Measurements from ENCODE around the gene NXPH4. TPM values are rescaled to one million over a fixed set of nuclear protein-coding genes. Genes with fewer than 3 reads are reported as not detected.

The NXPH4 gene
- total and polyA plus RNA-seq, 7 experiments from 2014 or later, result 0.31 TPM; not detected in 6

DNA sequence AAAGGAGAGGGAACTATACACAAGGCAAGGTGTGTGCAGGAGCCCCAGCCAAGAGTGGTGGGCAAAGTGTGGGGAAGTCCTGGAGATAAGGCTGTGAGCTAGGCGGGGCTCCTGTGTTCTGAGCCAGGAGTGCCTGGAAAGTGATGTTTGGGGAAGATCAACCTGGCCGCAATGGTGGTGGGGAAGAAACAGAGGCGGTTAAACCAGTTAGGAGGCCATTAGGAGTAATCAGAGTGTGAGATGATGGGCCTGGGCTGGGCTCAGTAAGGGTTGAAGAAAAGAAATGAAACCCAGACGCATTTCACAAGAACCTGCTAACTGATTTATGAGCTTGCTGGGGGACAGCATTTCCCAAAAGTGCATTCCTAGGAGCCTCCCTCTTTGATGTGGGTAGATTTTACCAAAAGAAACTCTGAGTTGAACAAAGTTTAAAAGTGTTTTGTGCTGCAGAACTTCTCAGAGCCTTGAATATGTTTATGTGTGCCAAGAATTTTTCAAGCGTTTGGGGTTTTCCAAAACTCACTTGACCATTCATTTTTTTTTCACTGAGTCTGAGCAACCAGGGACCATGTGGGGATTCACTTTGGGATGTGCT, 34.9 kb upstream of the NXPH4 start:
- ChIA-PET POLR2A (interaction anchor here (1.3 kb wide), 1 partner anchor 53 kb away, joined by 3 read pairs; the partner anchor contains the start of gene LRP1), CTCF (interaction anchor here (0.5 to 8.3 kb wide), 8 partner anchors 51 to 1125 kb away, joined by 3 to 162 read pairs (median 4); partner anchors contain the start of gene LRP1)
- Mint-ChIP-seq H3K4me3 (no peak overlapping the region), H3K27ac (no peak overlapping the region), H3K27me3 (peaks cover 0 to 2% (median 0%) of the 10 kb centered on the region in 5 donors), H3K36me3 (peaks cover 0 to 4% (median 0%) of the 10 kb centered on the region in 5 donors), H3K9me3 (no peaks in the 10 kb centered on the region), H3K4me1 (peaks cover 2 to 10% (median 6%) of the 10 kb centered on the region in 7 donors)
- no peak for ATAC-seq
- intact Hi-C loops (cut with micrococcal nuclease), result loop anchor here in 1 of 2 donors (2.0 to 10.0 kb wide), 2 partner anchors 175 to 427 kb away; partner anchors contain the start of genes PRIM1 and ZBTB39
- Histone ChIP-seq H3K9me3 (ENCODE audit: control insufficient read depth in 2 of 3, low read length in 3 of 3) (no peaks in the 10 kb centered on the region), H3K4me3 (ENCODE audit: low read length) (no peak overlapping the region), H3K27ac (ENCODE audit: low read depth, low read length) (no peak overlapping the region), H3K36me3 (ENCODE audit: control insufficient read depth in 2 of 3, insufficient read depth in 3 of 3, low read length in 3 of 3) (no peaks in the 10 kb centered on the region), H3K4me1 (ENCODE audit: control insufficient read depth in 2 of 2, insufficient read depth in 2 of 2, low read length in 2 of 2) (no peaks in the 10 kb centered on the region), H3K27me3 (ENCODE audit: control insufficient read depth in 2 of 2, insufficient read depth in 2 of 2, low read length in 2 of 2) (no peaks in the 10 kb centered on the region)
- DNase-seq, result no peak

DNA sequence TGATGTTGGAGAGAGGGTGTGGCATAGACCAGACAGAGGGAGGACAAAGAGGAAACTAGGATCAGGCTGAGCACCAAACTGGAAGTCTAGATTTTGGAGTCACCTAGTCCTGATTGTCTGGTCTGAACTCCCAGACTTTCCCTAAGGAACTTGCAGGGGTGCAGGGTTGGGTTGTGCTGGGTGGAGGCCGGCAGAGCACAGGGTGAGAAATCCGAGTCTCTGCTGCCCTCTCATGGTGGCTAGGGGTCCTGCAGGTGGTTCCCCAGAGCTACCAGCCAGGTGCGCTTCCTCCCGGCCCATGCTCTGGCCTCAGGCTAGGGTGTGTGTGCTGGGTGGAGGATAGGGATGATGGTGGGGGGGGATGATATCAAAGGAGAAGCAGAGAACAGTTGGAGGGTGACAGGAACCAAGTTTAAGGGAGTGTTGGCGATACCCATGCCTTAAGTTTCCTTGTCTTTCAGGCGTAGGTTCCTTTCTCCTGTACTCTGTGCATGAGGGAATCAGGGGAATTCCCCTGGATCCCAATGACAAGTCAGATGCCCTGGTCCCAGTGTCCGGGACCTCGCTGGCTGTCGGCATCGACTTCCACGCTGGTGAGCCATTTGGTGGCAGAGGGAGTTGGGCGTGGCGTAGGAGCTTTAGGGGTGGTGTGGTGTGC, 33.5 kb upstream of the NXPH4 start:
- POLR2A ChIA-PET, result interaction anchor here (0.6 to 1.5 kb wide), 8 partner anchors 52 to 1467 kb away, joined by 3 to 6 read pairs (median 3); partner anchors contain the start of genes BLOC1S1, LRP1 and STAT6
- H3K27me3 Mint-ChIP-seq, result peaks cover 0 to 2% (median 0%) of the 10 kb centered on the region in 5 donors
- H3K4me3 ChIP-seq (ENCODE audit: low read length), result no peak overlapping the region
- intact Hi-C loops (cut with micrococcal nuclease), result loop anchor here (1.0 to 10.0 kb wide), 6 partner anchors 59 to 428 kb away; partner anchors contain the start of genes PRIM1 (in 1 of the 2) and ZBTB39 (in 1 of the 2)
- DNase-seq, result peak; percentile 54 to 85 (median 73)
- H3K9me3 Mint-ChIP-seq, result no peaks in the 10 kb centered on the region
- no peaks in the 10 kb centered on the region for H3K36me3 ChIP-seq (ENCODE audit: control insufficient read depth in 2 of 3, insufficient read depth in 3 of 3, low read length in 3 of 3)
- H3K4me1 ChIP-seq (ENCODE audit: control insufficient read depth in 2 of 2, insufficient read depth in 2 of 2, low read length in 2 of 2), result no peaks in the 10 kb centered on the region
- CTCF ChIA-PET, result interaction anchor here (0.5 to 8.3 kb wide), 11 partner anchors 23 to 151 kb away, joined by 3 to 162 read pairs (median 5); partner anchors contain the start of genes LRP1 and STAT6
- H3K27me3 ChIP-seq (ENCODE audit: control insufficient read depth in 2 of 2, insufficient read depth in 2 of 2, low read length in 2 of 2), result no peaks in the 10 kb centered on the region
- H3K36me3 Mint-ChIP-seq, result peaks cover 0 to 11% (median 0%) of the 10 kb centered on the region in 5 donors
- H3K27ac ChIP-seq (ENCODE audit: low read depth, low read length), result no peak overlapping the region
- no peak overlapping the region for H3K4me3 Mint-ChIP-seq
- H3K9me3 ChIP-seq (ENCODE audit: control insufficient read depth in 2 of 3, low read length in 3 of 3), result no peaks in the 10 kb centered on the region
- peaks cover 2 to 10% (median 6%) of the 10 kb centered on the region in 7 donors for H3K4me1 Mint-ChIP-seq
- H3K27ac Mint-ChIP-seq, result peak overlapping the region in 1 of 9 donors; percentile 24
- ATAC-seq, result peak; percentile 95

DNA sequence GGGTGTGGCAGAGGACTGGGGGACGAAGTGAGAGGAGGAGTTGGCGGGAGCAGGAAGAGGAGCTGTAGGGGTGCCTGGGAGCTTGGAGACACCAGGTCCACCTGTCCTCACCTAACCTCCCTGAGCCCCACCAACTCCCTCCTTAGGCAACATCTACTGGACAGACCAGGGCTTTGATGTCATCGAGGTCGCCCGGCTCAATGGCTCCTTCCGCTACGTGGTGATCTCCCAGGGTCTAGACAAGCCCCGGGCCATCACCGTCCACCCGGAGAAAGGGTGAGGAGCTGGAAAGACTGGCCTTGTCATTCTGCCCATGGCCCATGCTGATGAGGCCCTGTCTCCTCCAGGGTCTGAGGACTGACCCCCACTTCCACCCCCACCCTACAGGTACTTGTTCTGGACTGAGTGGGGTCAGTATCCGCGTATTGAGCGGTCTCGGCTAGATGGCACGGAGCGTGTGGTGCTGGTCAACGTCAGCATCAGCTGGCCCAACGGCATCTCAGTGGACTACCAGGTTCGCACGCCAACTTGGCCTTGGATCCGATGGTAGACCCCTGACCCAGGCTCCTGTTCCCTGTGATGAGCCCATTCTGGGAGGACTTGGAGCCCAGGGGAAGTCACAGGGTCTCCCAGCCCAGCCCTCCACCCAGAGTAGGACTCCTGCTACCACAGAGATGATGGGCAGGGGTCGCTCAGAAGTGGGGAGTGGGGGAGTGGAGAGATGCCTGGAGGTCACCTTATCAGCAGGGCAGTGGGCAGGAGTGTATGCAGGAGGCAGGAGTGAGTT, 32.5 kb upstream of the NXPH4 start:
- Histone ChIP-seq H3K36me3 (ENCODE audit: control insufficient read depth in 2 of 3, insufficient read depth in 3 of 3, low read length in 3 of 3) (no peaks in the 10 kb centered on the region), H3K27ac (ENCODE audit: low read depth, low read length) (no peak overlapping the region), H3K4me3 (ENCODE audit: low read length) (no peak overlapping the region), H3K4me1 (ENCODE audit: control insufficient read depth in 2 of 2, insufficient read depth in 2 of 2, low read length in 2 of 2) (no peaks in the 10 kb centered on the region), H3K27me3 (ENCODE audit: control insufficient read depth in 2 of 2, insufficient read depth in 2 of 2, low read length in 2 of 2) (no peaks in the 10 kb centered on the region), H3K9me3 (ENCODE audit: control insufficient read depth in 2 of 3, low read length in 3 of 3) (no peaks in the 10 kb centered on the region)
- no peaks in the 10 kb centered on the region for H3K9me3 Mint-ChIP-seq
- POLR2A ChIA-PET, result interaction anchor here (0.9 kb wide), 1 partner anchor 60 kb away, joined by 3 read pairs; no protein-coding TSS in a partner anchor
- ATAC-seq (no peak), DNase-seq (no peak)
- peaks cover 0 to 11% (median 0%) of the 10 kb centered on the region in 5 donors for H3K36me3 Mint-ChIP-seq
- intact Hi-C loops (cut with micrococcal nuclease), result loop anchor here (1.0 to 10.0 kb wide), 6 partner anchors 60 to 429 kb away; partner anchors contain the start of genes PRIM1 (in 1 of the 2) and ZBTB39 (in 1 of the 2)
- peak overlapping the region in 1 of 9 donors; percentile 38 for H3K27ac Mint-ChIP-seq
- peaks cover 2 to 10% (median 6%) of the 10 kb centered on the region in 7 donors for H3K4me1 Mint-ChIP-seq
- peaks cover 0 to 2% (median 0%) of the 10 kb centered on the region in 5 donors for H3K27me3 Mint-ChIP-seq
- CTCF ChIA-PET, result interaction anchor here (0.5 to 8.3 kb wide), 6 partner anchors 60 to 683 kb away, joined by 3 to 162 read pairs (median 4); partner anchors contain the start of genes LRP1 and STAT6
- no peak overlapping the region for H3K4me3 Mint-ChIP-seq

DNA sequence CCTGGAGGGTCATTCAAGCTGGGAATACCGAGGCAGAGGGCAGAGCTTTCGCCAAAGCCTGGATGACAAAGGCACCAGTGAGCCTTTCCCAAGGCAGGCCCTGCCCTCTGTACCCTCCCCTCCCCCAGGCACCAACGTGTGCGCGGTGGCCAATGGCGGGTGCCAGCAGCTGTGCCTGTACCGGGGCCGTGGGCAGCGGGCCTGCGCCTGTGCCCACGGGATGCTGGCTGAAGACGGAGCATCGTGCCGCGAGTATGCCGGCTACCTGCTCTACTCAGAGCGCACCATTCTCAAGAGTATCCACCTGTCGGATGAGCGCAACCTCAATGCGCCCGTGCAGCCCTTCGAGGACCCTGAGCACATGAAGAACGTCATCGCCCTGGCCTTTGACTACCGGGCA, 31.2 kb upstream of the NXPH4 start:
- POLR2A ChIA-PET, result no interaction called here
- ATAC-seq (no peak), DNase-seq (no peak)
- no peak overlapping the region for H3K4me3 Mint-ChIP-seq
- CTCF ChIA-PET, result interaction anchor here (1.6 to 8.3 kb wide), 2 partner anchors 61 to 116 kb away, joined by 3 to 162 read pairs; partner anchors contain the start of gene LRP1
- no peak overlapping the region for H3K27ac ChIP-seq (ENCODE audit: low read depth, low read length)
- peaks cover 0 to 8% (median 0%) of the 10 kb centered on the region in 5 donors for H3K36me3 Mint-ChIP-seq
- H3K9me3 Mint-ChIP-seq, result no peaks in the 10 kb centered on the region
- intact Hi-C loops (cut with micrococcal nuclease), result loop anchor here in 1 of 2 donors (10.0 kb wide), 1 partner anchor 431 kb away; the partner anchor contains the start of gene PRIM1
- peaks cover 2 to 10% (median 6%) of the 10 kb centered on the region in 7 donors for H3K4me1 Mint-ChIP-seq
- no peaks in the 10 kb centered on the region for H3K9me3 ChIP-seq (ENCODE audit: control insufficient read depth in 2 of 3, low read length in 3 of 3)
- no peaks in the 10 kb centered on the region for H3K27me3 ChIP-seq (ENCODE audit: control insufficient read depth in 2 of 2, insufficient read depth in 2 of 2, low read length in 2 of 2)
- H3K36me3 ChIP-seq (ENCODE audit: control insufficient read depth in 2 of 3, insufficient read depth in 3 of 3, low read length in 3 of 3), result no peaks in the 10 kb centered on the region
- H3K4me3 ChIP-seq (ENCODE audit: low read length), result no peak overlapping the region
- H3K27ac Mint-ChIP-seq, result no peak overlapping the region
- peaks cover 0 to 2% (median 0%) of the 10 kb centered on the region in 5 donors for H3K27me3 Mint-ChIP-seq
- H3K4me1 ChIP-seq (ENCODE audit: control insufficient read depth in 2 of 2, insufficient read depth in 2 of 2, low read length in 2 of 2), result no peaks in the 10 kb centered on the region

DNA sequence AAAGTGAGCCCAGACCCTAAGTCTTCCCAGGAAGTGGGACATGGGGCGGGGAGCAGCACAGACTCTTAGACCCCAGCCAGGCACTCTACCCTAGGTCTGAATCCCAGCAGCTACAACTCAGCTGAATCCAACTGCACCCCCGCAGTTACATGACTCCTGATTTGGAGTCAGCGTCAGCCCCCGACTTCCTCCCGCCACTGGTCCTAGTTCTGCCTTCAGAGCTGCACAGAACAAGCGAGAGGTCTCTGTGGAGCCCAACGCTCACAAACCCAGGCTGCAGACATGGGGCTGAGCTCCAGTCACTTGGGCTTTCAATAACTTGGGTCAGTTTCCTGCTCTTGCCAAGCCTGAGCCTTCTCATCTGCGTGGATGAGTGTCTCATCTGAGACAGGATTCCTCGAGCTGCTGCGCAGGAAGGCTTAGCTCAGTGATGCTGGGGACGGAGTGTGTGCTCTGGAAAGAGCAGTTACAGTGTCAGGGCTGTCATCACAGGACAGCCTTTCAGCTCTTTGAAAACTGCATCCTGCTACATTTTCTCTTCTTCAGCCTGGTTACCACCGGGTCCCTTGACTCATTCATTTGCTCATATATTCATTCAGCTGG, 30.6 kb upstream of the NXPH4 start:
- H3K9me3 Mint-ChIP-seq, result no peaks in the 10 kb centered on the region
- peaks cover 2 to 10% (median 6%) of the 10 kb centered on the region in 7 donors for H3K4me1 Mint-ChIP-seq
- Histone ChIP-seq H3K27ac (ENCODE audit: low read depth, low read length) (no peak overlapping the region), H3K9me3 (ENCODE audit: control insufficient read depth in 2 of 3, low read length in 3 of 3) (no peaks in the 10 kb centered on the region), H3K36me3 (ENCODE audit: control insufficient read depth in 2 of 3, insufficient read depth in 3 of 3, low read length in 3 of 3) (no peaks in the 10 kb centered on the region), H3K27me3 (ENCODE audit: control insufficient read depth in 2 of 2, insufficient read depth in 2 of 2, low read length in 2 of 2) (no peaks in the 10 kb centered on the region), H3K4me3 (ENCODE audit: low read length) (no peak overlapping the region), H3K4me1 (ENCODE audit: control insufficient read depth in 2 of 2, insufficient read depth in 2 of 2, low read length in 2 of 2) (no peaks in the 10 kb centered on the region)
- ATAC-seq (no peak), DNase-seq (no peak)
- intact Hi-C loops (cut with micrococcal nuclease), result loop anchor here in 1 of 2 donors (10.0 kb wide), 1 partner anchor 431 kb away; the partner anchor contains the start of gene PRIM1
- CTCF ChIA-PET, result interaction anchor here (0.5 to 8.3 kb wide), 5 partner anchors 11 to 207 kb away, joined by 3 to 162 read pairs (median 3); partner anchors contain the start of gene LRP1
- peaks cover 0 to 2% (median 0%) of the 10 kb centered on the region in 5 donors for H3K27me3 Mint-ChIP-seq
- no peak overlapping the region for H3K27ac Mint-ChIP-seq
- POLR2A ChIA-PET, result no interaction called here
- no peak overlapping the region for H3K4me3 Mint-ChIP-seq
- peaks cover 0 to 8% (median 0%) of the 10 kb centered on the region in 5 donors for H3K36me3 Mint-ChIP-seq
